ENCODE data around the gene THSD7B.
"Not testable (repeated sequence)": the region's sequence is repeated elsewhere in the genome, so short reads cannot be mapped to it uniquely, and the experiment has no call there.

The THSD7B gene

GRCh38 chr2:137048455-137048854 lies 283.1 kb downstream of the THSD7B start:
- DNase-seq = no peak

- no peak for DNase-seq
Observed at GRCh38 chr2:137049518-137049917, 284.2 kb downstream of the THSD7B start.

GRCh38 chr2:137050949-137051348 lies 285.6 kb downstream of the THSD7B start:
- no peak for DNase-seq

DNA sequence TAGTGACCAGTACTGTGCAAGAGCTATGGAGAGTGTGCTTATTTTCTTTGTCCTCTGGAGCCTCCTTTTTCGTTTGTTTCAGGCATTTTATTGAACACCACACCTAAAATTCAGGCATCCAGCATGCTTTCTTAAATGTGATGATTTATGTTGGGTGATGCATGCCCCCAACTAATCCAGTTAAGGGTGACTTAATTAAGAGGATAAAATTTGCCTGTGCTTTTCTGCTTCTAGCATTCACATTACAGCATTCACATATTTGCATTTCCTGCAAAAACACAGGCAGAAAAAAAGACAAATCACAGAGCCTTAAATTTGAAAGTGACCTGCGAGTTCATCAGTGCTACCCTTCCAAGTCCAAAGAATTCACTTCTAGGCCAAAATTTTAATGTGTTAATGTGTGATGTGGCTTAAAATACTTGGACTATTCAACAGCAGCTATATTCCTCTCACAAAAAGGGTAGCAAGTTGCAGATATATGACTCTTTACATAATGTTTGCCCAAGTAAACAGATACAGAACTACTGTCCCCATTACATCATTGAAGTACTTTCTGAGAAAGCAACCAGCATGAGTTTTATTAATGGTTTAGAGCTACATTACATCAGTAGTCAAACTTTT lies 286.5 kb downstream of the THSD7B start:
- no peak for DNase-seq

DNA sequence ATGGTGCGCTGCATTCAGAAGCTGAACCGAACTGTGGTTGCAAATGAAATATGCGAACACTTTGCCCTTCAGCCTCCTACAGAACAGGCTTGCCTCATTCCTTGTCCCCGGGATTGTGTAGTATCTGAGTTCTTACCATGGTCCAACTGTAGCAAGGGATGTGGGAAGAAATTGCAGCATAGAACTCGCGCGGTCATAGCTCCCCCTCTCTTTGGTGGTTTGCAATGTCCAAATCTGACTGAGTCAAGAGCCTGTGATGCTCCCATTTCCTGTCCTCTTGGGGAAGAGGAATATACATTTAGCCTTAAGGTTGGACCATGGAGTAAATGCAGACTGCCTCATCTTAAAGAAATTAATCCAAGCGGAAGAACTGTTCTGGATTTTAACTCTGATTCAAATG lies 291.4 kb downstream of the THSD7B start:
- DNase-seq = no peak

DNA sequence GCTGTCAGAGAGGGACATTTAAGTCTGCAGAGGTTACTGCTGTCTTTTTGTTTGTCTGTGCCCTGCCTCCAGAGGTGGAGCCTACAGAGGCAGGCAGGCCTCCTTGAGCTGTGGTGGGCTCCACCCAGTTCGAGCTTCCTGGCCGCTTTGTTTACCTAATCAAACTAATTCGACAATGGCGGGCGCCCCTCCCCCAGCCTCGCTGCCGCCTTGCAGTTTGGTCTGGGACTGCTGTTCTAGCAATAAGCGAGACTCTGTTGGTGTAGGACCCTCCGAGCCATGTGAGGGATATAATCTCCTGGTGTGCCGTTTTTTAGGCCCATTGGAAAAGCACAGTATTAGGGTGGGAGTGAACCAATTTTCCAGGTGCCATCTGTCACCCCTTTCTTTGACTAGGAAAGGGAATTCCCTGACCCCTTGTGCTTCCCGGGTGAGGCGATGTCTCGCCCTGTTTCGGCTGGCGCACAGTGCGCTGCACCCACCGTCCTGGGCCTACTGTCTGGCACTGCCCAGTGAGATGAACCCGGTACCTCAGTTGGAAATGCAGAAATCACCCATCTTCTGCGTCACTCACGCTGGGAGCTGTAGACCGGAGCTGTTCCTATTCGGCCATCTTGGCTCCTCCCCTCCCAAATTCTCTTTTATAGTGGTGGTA lies 310.9 kb downstream of the THSD7B start:
- DNase-seq = not testable (repeated sequence)

- no peak for DNase-seq
Observed at GRCh38 chr2:137091704-137092103, 326.4 kb downstream of the THSD7B start.

DNA sequence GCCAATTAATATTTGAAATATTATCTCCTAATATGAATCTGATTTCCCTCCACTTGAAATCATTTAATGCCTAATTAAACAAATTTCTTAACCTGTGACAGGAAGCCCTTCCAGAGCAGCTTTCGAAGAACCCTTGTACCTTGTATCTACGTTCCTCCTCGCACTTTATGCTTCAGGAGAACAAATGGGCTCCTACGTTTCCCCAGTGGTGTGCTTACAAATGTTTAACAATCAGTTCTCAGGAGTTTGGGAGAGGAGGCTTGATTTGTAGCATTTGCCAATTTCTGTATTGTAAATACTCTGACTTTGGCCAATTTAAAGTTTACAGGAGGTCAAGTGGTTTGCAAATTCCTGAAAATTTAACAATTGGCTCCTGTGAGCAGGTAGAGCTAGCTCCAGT lies 327.8 kb downstream of the THSD7B start:
- no peak for DNase-seq

DNA sequence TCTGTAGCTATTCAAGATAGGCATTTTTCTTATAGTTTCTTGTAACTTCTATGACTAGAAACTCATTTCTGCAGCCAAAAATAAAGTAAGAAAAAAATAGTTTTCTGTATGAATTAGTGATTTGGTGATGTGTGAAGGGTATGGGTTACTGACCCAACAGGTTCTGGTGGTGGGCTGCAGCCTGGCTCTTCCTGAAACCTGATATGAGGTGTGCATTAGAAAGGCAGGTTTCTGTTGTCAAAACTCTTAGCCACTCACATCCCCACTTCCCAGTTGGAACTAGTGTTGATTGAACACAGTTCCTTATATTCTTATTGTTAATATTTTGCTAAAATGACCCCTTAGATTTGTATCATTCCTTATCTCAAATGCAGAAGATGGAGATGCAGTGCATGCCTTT lies 330.8 kb downstream of the THSD7B start:
- no peak for DNase-seq

- no peak for DNase-seq
Observed at GRCh38 chr2:137096693-137097092, 331.3 kb downstream of the THSD7B start.

DNA sequence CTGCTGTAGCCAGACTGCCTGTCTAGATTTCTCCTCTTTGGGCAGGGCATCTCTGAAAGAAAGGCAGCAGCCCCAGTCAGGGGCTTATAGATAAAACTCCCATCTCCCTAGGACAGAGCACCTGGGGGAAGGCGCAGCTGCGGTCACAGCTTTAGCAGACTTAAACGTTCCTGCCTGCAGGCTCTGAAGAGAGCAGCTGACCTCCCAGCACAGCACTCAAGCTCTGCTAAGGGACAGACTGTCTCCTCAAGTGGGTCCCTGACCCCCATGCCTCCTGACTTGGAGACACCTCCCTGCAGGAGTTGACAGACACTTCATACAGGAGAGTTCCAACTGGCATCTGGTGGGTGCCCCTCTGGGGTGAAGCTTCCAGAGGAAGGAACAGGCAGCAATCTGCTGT lies 336.5 kb downstream of the THSD7B start:
- DNase-seq = not testable (repeated sequence)

GRCh38 chr2:137107904-137108303 lies 342.6 kb downstream of the THSD7B start:
- no peak for DNase-seq

GRCh38 chr2:137111896-137112295 lies 346.6 kb downstream of the THSD7B start:
- DNase-seq = no peak

- no peak for DNase-seq
Observed at GRCh38 chr2:137115081-137115794, 349.9 kb downstream of the THSD7B start.

DNA sequence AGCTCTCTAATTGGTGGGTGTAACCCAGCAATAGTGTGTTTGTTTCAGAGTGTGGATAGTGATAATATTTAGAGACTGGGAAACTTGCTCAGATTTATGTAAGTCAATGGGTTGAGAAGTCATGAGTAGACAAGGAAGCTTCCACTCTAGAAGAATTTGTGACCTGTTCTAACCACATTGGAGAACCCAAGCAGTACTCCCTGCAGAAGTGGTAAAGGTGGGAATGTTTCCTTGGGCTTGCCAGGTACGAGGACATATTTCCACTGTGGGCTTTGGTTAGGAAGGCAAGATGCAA lies 350.4 kb downstream of the THSD7B start:
- DNase-seq = no peak

DNA sequence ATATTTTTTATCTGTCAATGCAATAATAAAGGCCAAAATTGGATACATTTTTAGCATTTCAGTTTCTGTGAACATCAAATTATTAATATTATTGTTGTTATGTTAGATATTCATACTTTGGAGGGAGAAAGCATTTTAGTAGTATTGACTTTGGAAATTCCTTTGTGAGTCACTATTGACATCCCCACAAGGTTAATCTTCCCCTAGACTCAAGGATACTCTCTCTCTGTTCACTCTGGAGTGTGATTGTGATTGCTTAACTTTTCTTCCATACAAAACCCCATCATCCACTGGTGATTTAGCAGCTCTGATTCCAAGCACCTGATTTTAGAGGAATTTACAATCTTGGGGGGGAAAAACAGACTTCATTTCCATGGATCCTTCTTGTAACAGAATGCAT lies 352.0 kb downstream of the THSD7B start:
- DNase-seq = no peak

DNA sequence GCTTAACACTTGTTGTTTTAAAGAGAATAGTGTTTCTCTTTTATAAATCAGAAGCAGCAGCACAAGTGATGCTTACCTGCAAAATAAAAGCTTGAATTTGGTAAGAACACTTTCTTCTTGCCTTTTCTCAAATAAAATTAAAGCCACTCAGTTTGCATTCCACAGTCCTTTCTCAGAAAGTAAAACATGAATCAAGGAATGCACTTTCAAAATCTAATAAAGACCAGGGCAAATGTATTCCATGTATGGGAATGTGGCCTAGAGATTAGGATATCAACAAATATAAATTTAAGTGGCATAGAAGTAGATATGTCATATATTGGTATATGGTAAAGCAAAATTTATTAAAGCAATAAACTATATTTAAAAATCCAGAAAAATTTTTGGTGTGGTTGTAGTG lies 352.8 kb downstream of the THSD7B start:
- no peak for DNase-seq

- no peak for DNase-seq
Observed at GRCh38 chr2:137123226-137123625, 357.9 kb downstream of the THSD7B start.

- no peak for DNase-seq
Observed at GRCh38 chr2:137133225-137133624, 367.9 kb downstream of the THSD7B start.

GRCh38 chr2:137138263-137138662 lies 372.9 kb downstream of the THSD7B start:
- no peak for DNase-seq

DNA sequence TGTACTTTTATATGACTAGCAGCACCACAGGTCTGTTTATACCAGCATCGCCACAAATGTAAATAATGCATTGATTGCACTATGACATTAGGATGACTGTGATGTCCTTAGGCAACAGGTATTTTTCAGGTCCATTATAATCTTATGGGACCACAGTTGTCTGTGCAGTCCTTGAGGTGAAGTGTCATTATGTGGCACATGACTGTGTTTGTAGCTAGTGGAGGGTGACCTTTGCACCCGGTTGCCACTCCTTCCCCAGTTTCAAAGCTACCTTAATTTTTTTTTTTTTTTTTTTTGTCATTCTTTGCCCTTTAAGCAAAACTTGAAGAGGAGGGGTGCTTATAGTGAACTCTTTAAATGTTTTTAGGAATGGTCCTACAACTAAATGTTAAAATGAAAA lies 386.4 kb downstream of the THSD7B start:
- DNase-seq = no peak

- DNase-seq = no peak
Observed at GRCh38 chr2:137154946-137155345, 389.6 kb downstream of the THSD7B start.

DNA sequence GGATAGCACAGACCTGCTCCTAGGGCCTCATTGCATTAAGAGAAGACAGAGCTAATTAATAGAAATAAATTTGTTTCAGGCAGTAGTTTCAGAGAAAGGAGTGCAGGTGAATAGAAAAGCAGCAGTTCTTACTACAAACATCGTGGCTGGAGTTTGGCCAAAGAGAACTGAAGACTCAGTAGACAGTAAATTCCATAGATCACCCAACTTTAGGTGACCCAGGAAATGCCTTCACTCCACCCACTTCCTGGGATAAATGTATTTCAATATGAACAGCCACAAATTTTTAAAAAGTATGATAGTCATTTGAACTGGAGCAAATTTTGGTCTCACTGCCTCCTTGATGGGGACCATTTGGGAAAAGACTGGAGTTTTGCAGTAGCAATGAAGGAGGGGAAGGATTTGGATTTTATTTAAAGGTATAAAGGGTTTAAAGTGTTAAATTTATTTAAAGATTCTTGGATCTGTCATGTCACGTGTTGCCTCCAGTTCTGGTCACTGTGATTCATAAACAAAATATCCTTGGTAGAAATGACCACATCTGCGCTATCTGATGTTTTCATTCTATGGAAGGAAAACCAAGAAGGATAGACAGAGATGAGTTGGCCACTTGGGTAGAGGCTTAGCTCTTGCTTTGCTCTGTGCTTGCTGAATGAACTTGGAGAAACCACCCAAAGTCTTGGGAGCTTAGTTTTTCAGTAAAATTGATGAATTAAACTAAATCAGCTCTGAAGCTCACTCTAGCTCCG lies 390.2 kb downstream of the THSD7B start:
- DNase-seq = no peak

All from activated CD8-positive, alpha-beta memory T cell treated with anti-CD3 and anti-CD28 coated beads, Interleukin-2, amount 50 U/mL, for 4 hours (primary cell).